Tibial nerve (tissue), 4 donors: ENCODE data around the gene COA7. TPM values are rescaled to one million over a fixed set of nuclear protein-coding genes. Genes with fewer than 3 reads are reported as not detected.
"Not testable (repeated sequence)": the region's sequence is repeated elsewhere in the genome, so short reads cannot be mapped to it uniquely, and the experiment has no call there.

ENCODE experiments used
- DNase-seq, 2 donors: peaks; one replicate each; pipeline ENCODE4 v3.0.0-alpha.2; 2019; ENCODE audit warnings: low spot score in 2 of 2
- H3K27ac ChIP-seq, 4 donors: fragments of 200-600 bp; sonication (generic) in 3 of 4; one replicate each; pipeline ENCODE4 v1.5.1; 2017 to 2019; ENCODE audit warnings: mild to moderate bottlenecking in 1 of 4
- H3K27me3 ChIP-seq, 2 donors: fragments of 200-600 bp; sonication (generic) in 1 of 2; one replicate each; pipeline versions ENCODE4 v1.5.1 to v1.6.0; 2017 to 2019
- H3K36me3 ChIP-seq, 3 donors: fragments of 200-600 bp; sonication (generic); one replicate each; pipeline ENCODE4 v1.5.1; 2018 to 2019
- H3K4me1 ChIP-seq, 4 donors: fragments of 200-600 bp; sonication (generic) in 3 of 4; one replicate each; pipeline ENCODE4 v1.5.1; 2017 to 2019
- H3K4me3 ChIP-seq, 4 donors: fragments of 200-600 bp; sonication (generic) in 3 of 4; one replicate each; pipeline ENCODE4 v1.5.1; 2017 to 2019; ENCODE audit warnings: mild to moderate bottlenecking in 1 of 4, moderate library complexity in 1 of 4
- H3K9me3 ChIP-seq, 4 donors: fragments of 200-600 bp; sonication (generic) in 3 of 4; one replicate each; pipeline ENCODE4 v1.5.1; 2017 to 2019
- CTCF ChIP-seq, 5 experiments: fragments of 200-600 bp in 3 of 5; fragments of 450-650 bp in 2 of 5; sonication (generic) in 3 of 5; IDR thresholded peaks; one replicate each; pipeline ENCODE4 v1.5.1; 2016 to 2019; ENCODE audit warnings: antibody characterized with exemption in 5 of 5, mild to moderate bottlenecking in 3 of 5, moderate library complexity in 2 of 5
- EP300 ChIP-seq, 2 donors: sonication (generic); formaldehyde crosslinking; IDR thresholded peaks; one replicate each; pipeline ENCODE4 v1.6.1; 2017; ENCODE audit warnings: antibody characterized with exemption in 2 of 2, mild to moderate bottlenecking in 1 of 2
- POLR2A ChIP-seq, 2 donors: fragments of 450-650 bp; IDR thresholded peaks; one replicate each; pipeline ENCODE4 v1.6.1; 2017; ENCODE audit warnings: antibody characterized with exemption in 2 of 2, mild to moderate bottlenecking in 2 of 2, moderate library complexity in 2 of 2
- WGBS, 2 donors: methylation state at CpG; one replicate each; pipeline ENCODE4 v1.1.5; 2018; 5-methylcytosine and 5-hydroxymethylcytosine counted together
- total RNA-seq, 4 donors: library from RNA; depleted of rRNA; stranded (reverse); fragments of >200 nt; gene quantifications; one replicate each; pipeline ENCODE4 v1.1.0, GENCODE V29; 2016

COA7 gene
- total RNA-seq, 4 donors from 2014 or later, result 7.5 to 10.5 (median 8.9) TPM

DNA sequence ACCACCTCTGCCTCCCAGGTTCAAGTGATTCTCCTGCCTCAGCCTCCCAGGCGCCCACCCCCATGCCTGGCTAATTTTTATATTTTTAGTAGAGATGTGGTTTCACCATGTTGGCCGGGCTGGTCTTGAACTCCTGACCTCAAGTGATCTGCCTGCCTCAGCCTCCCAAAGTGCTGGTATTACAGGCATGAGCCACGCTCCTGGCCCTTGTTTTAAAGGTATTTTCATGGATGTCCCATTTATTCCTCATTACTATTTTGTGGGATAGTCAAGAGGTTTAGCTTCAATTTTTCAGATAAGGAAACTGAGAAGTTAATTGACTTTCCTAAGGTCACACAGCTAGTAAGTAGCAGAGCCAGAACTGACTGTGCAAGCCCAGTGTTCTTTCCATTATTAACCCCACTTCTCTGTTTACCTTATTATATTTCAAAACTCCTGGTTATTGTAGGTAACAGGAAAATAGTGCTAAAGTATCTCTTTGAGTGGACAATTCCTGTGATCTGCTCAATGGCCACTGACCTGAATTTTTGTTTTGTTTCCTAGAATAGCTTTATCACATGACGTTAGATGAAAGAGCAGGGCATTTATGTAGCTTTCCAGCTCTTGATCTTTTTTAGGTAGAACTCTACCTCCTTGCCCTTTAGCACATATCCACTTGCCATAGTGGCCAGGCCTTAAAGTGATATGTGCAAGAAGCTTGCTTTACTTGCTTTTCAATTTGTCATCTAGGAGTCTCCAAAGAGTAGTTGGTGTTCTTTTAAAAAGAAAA lies 41.7 kb upstream of the COA7 start:
- no peaks in the 10 kb centered on the region for H3K9me3 ChIP-seq
- no peaks in the 10 kb centered on the region for H3K27me3 ChIP-seq
- no peak for DNase-seq
- no peak overlapping the region for H3K27ac ChIP-seq
- WGBS, 2 donors, result 76 to 77% methylated on average over 4 of the region's 4 CpGs
- no peaks in the 10 kb centered on the region for H3K36me3 ChIP-seq
- no peak for TF ChIP-seq CTCF (IDR thresholded peaks at IDR 0.05)
- TF ChIP-seq EP300 (IDR thresholded peaks at IDR 0.05), result no peak
- no peak for TF ChIP-seq POLR2A (IDR thresholded peaks at IDR 0.05)
- H3K4me3 ChIP-seq, result no peak overlapping the region
- peaks cover 0 to 35% (median 3%) of the 10 kb centered on the region in 4 donors for H3K4me1 ChIP-seq

DNA sequence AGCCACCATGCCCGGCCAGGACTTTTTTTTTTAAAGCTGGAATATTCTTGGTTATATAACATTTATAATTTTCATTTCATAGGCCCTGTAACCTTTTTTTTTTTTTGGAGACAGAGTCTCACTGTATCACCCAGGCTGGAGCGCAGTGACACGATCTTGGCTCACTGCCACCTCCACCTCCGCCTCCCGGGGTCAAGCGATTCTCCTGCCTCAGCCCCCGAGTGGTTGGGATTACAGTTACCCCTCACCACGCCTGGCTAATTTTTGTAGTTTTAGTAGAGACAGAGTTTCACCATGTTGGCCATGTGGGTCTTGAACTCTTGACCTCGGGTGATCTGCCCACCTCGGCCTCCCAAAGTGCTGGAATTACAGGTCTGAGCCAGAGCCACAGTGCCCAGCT lies 40.7 kb upstream of the COA7 start:
- peak overlapping the region in 1 of 4 donors; percentile 29 for H3K27ac ChIP-seq
- no peaks in the 10 kb centered on the region for H3K9me3 ChIP-seq
- no peak overlapping the region for H3K4me3 ChIP-seq
- TF ChIP-seq EP300 (IDR thresholded peaks at IDR 0.05) (no peak), POLR2A (IDR thresholded peaks at IDR 0.05) (no peak), CTCF (IDR thresholded peaks at IDR 0.05) (no peak)
- no peak for DNase-seq
- 30 to 69% methylated on average over 10 of the region's 10 CpGs for WGBS, 2 donors
- H3K4me1 ChIP-seq, result peaks cover 0 to 35% (median 3%) of the 10 kb centered on the region in 4 donors
- H3K27me3 ChIP-seq, result no peaks in the 10 kb centered on the region
- H3K36me3 ChIP-seq, result no peaks in the 10 kb centered on the region

DNA sequence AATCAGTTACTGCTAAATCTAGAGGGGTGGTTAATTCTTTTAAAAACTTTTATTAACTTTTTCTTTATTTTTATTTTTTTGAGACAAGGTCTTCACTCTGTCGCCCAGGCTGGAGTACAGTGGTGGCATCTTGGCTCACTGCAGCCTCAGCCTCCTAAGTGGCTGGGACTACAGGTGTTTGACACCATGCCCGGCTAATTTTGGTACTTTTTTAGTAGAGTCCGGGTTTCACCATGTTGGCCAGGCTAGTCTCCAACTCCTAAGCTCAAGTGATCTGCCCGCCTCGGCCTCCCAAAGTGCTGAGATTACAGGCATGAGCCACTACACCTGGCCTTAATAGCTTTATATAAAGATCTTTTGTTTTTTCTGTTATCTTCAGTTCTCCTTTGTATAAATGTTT lies 40.0 kb upstream of the COA7 start:
- peaks cover 0 to 35% (median 3%) of the 10 kb centered on the region in 4 donors for H3K4me1 ChIP-seq
- H3K27me3 ChIP-seq, result no peaks in the 10 kb centered on the region
- H3K4me3 ChIP-seq, result no peak overlapping the region
- peak overlapping the region in 1 of 4 donors; percentile 29 for H3K27ac ChIP-seq
- no peak for DNase-seq
- TF ChIP-seq POLR2A (IDR thresholded peaks at IDR 0.05) (no peak), CTCF (IDR thresholded peaks at IDR 0.05) (no peak), EP300 (IDR thresholded peaks at IDR 0.05) (no peak)
- H3K36me3 ChIP-seq, result no peaks in the 10 kb centered on the region
- no peaks in the 10 kb centered on the region for H3K9me3 ChIP-seq
- 84 to 88% methylated on average over 5 of the region's 5 CpGs for WGBS, 2 donors

- not testable (repeated sequence) for DNase-seq, H3K27me3 ChIP-seq, H3K4me3 ChIP-seq, H3K9me3 ChIP-seq, H3K36me3 ChIP-seq, H3K27ac ChIP-seq
- H3K4me1 ChIP-seq, result peaks cover 0 to 35% (median 3%) of the 10 kb centered on the region in 4 donors
- 74 to 84% methylated on average over 9 of the region's 9 CpGs for WGBS, 2 donors
Measured at GRCh38 chr1:52735371-52735770, 37.2 kb upstream of the COA7 start.

DNA sequence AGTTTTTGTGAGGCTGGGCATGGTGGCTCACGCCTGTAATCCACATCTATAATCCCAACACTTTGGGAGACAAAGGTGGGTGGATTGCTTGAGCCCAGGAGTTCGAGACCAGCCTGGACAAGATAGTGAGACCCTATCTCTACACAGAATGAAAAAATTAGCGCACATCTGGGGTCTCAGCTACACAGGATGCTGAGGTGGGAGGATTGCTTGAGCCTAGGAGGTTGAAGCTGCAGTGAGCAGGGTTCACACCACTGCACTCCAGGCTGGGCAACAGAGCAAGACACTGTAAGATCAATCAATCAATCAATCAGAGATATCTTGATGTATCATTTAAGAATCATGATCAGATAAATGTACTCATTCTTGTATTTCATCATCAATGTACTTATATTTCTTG lies 35.2 kb upstream of the COA7 start:
- peaks cover 0 to 4% (median 0%) of the 10 kb centered on the region in 3 donors for H3K36me3 ChIP-seq
- H3K27ac ChIP-seq, result no peak overlapping the region
- WGBS, 2 donors, result 95 to 96% methylated on average over 3 of the region's 3 CpGs
- H3K27me3 ChIP-seq, result no peaks in the 10 kb centered on the region
- no peaks in the 10 kb centered on the region for H3K9me3 ChIP-seq
- no peak for TF ChIP-seq CTCF (IDR thresholded peaks at IDR 0.05)
- TF ChIP-seq EP300 (IDR thresholded peaks at IDR 0.05), result no peak
- TF ChIP-seq POLR2A (IDR thresholded peaks at IDR 0.05), result no peak
- no peak for DNase-seq
- no peak overlapping the region for H3K4me3 ChIP-seq
- peaks cover 0 to 32% (median 6%) of the 10 kb centered on the region in 4 donors for H3K4me1 ChIP-seq
